HG03108 (cell line): Measurements from ENCODE around the gene ZBTB7A.

ENCODE experiments used
- ATAC-seq: cut with Tn5 transposase; IDR thresholded peaks from one replicate; pipeline ENCODE4 v1.9.1; 2021; ENCODE audit warnings: moderate library complexity; ENCODE audit not compliant: unreplicated experiment

ZBTB7A gene

DNA sequence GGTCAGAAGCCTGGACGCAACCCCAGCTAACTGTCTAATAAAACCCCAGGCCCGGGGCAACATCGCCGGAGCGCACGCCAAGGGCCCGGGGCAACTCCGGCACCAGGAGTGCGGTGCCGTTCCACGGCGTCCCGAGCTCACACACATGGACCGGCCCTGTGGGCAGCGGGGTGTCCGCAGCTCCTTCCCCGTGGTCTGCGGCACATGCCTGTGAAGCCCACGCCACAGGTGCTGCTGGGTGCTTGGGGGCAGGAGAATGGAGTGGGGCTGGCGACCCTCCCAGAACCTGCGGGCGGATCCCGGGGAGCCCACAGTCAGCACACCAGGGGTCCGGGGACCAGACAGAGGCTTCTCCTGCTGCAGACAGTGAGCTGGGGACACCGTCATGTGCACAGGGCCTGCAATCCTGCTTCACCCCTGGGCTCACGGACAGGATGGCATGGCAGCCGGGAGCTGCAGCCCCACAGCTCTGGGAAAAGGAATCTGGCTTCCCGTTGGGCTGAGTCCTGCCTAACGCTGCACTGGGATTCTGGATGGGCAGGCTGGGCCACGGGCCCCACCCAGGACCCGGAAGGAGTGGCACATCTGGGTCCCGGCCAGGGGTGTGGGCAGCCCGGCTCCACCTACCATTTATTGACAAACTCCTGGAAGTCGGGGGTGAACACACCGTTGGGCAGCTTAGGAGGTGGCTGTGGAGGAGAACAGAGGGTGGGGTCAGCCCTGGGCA lies 28.2 kb upstream of the ZBTB7A start:
- no peak for ATAC-seq

DNA sequence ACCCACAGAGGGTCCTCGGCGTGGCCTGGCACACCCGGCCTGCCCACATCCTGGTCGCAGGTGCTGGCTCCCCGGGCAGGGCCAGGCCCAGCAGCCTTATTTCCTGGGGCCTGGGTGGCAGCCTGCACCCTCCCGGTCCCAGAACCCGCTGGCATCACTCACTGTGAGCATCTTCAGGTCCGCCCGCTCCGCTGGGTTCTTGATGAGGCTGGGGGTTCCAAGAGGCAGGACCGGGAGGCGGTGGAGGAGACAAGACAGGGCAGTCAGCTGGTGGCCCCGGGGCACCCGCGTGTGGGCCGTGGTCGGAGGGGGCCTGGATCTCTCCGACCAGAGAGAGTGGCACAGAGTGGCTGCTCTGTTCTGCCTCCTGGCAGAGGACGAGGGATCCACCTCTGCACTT lies 27.6 kb upstream of the ZBTB7A start:
- ATAC-seq, result no peak

DNA sequence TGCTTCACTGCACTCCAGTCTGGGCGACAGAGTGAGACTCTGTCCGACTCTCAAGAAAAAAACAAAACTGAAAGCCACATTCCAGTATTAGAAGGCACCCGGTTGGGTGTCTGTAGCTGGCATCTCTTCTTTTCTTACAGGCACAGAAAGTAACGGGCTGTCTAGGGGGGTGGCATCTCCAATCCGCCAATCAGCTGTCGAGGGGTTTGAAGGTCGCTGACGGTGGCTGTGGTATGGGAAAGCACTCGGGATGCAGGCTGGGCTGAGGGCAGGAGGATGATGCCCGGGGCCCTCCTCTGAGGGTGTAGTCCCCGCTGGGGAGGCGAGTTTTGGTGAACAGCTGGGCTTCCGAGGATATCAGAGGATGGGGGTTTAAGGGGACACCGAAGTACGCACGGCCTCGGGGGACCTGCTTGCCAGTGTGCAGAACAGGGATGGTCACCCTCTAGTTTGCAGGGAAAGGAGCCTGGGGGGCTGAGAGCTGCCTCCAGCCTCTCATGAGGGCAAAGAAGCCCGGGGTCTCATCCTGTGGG lies 27.0 kb upstream of the ZBTB7A start:
- ATAC-seq, result no peak

DNA sequence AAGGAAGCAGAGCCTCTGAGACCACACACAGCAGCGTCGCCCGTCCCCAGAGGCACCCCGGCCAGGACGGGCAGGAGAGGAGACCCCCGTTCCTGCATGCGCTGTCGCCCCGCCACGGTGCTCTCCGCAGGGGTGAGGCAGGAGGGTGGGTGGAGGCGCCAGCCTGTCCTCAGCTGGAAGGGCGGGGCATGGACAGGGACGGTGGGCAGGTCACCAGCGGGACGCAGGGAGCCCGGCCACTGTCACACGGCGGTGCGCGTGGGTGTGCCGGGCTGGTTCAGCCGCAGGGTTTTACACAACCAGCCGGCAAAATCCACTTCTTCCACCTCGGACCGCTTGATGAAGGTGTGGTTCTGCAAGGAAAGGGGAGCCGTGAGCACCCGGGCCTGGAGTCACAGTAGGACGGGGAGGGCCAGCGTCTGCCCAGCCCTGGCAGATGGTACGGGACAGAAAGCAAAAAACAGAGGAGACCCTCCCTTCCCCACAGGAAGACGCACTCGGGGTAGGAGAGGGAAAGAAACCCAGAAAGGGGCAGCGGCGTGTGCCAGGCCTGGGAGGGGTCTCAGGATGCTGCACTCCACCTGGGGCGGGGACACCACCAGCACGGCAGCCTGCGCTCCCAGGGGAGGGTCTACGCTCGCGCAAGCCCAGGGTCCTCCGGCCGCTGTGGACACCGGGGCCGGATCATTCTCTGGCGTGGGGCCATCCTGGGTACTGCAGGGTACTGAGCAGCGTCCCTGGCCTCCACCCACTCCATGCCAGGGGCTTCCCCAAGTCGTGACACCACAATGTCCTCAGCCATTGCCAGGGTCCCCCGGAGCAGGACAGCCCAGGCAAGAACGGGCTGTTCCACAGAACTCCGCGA lies 23.9 kb upstream of the ZBTB7A start:
- no peak for ATAC-seq

DNA sequence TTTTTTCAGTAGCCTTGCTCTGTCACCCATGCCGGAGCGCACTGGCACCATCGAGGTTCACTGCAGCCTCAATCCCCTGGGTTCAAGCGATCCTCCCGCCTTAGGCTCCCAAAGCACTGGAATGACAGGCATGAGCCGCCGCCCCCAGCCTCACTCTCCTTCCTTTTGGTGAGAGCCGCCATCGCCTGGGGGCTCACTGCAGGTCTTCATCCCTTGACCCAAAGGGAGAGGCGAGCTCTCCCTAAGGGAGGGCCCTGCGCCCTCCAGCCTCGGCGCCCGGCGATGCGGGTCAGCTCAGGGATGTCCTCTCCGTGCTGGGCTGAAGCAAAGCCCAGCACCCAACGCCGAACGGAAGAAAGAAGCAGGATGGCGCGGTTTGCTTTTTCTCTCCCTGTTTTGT lies 23.2 kb upstream of the ZBTB7A start:
- ATAC-seq, result no peak

DNA sequence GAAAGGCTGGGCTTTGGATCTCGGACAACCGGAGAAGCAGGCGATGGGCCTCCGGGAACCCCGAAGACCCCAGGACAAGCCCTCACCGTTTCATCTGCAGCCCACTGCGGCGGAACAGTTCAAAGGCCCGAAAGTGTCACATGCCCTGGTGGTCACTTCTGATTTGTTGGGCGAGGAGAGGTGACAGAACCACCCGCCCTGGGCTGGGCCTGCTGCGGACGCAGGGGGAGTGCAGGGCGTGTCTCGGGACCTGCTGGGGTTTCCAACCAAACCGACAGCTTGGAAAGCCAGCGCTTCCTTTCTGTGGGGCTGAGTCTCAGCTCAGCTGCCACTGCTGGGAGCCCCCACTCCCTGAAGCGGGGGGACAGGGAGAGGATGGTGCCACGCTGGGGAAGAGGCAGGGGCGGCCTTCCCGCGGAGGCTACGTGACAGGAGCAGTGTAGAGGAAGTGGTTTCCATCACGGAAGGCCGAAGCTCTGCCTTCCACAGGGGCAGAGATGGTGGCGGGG lies 22.8 kb upstream of the ZBTB7A start:
- ATAC-seq, result no peak

DNA sequence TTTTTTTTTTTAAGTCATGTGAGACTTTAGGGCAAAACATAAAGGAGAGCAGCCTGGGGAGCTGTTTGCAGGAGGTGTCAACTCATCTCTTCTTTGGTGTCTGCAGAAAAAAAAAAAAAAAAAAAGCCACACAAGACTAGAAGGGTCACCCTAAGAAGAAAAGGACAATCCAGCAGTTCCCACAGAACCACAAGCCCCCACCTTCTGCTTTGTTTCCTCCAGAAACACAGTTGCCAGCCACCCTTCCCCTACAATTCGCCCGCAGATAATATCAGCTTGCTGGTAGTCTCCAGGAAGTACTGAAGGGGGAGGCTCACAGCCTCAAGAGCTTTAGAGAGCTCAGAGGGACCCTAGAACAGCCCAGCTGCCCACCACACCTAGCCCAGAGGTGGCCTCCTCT lies 22.3 kb upstream of the ZBTB7A start:
- ATAC-seq, result no peak

DNA sequence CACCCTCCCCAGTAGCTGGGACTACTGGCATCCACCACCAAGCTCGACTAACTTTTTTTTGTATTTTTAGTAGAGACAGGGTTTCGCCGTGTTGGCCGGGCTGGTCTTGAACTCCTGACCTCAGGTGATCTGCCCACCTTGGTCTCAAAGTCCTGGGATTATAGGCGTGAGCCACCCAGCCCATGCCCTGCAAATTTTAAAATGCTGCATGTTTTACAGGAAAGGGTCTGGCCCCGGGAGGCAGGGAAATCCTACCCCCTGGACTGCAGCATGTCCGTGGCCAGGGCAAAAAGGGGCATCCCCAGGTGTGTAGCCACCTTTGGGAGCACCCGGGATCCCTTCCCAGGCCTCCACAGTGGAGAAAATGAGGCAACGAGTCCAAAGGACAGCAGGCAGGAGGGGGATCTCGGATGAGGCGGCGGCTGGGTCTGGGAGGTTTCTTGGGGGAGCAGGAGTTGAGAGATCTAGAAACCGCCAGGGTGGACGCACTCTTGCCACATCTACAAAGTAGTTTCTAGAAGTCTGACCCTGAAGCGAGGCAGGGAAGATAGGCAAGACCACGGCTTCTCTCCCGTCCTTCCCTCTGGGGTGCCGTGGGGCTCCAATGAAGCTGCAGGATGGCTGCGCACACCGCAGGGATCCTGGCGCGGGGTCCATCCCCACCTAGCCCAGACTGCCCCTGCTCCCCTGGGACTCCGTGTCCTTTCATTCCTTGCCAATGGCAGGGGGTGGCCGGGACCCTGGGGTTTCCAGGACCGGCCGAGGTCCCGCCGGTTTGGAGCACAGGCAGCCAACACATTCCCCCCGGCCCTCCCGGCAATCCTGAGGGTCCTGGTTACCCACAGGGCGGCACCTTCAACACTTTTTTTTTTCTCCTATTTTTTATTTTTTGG lies 21.3 kb upstream of the ZBTB7A start:
- ATAC-seq, result no peak

DNA sequence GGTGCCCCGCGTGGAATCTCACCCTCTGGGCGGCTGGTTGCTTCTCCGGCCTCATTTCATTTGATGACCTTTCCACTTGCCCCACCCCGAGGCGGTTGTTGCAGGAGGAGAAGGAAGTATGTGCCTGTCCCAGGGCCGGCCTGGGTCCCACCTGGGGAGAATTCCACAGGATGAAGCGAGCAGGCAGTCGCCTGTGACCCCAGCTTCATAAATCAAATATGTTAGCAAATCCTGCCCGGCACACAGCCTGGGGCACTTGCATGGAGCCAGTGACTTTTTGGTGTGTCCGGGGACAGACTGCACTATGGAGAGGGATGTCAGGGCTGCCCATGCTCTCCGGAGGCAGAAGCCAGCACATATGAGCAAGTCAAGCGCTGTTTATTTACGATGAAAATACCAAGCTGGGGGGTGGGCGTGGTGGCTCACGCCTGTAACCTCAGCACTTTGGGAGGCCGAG lies 19.7 kb upstream of the ZBTB7A start:
- no peak for ATAC-seq

DNA sequence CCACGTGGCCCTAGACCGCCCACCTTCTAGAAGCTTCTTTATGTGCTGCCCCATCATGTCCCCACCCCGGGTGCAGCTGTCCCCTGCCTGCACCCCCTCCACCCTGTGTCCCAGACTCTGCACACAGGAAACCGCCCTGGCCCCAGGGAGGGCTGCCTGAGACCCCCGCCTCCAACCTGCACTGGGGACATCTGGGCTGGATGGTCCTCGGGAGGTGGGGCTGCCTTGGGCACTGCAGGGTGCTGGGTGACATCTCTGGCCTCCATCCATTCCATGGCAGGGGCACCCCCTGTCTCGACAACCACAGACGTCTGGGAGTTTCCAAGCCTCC lies 17.8 kb upstream of the ZBTB7A start:
- no peak for ATAC-seq

DNA sequence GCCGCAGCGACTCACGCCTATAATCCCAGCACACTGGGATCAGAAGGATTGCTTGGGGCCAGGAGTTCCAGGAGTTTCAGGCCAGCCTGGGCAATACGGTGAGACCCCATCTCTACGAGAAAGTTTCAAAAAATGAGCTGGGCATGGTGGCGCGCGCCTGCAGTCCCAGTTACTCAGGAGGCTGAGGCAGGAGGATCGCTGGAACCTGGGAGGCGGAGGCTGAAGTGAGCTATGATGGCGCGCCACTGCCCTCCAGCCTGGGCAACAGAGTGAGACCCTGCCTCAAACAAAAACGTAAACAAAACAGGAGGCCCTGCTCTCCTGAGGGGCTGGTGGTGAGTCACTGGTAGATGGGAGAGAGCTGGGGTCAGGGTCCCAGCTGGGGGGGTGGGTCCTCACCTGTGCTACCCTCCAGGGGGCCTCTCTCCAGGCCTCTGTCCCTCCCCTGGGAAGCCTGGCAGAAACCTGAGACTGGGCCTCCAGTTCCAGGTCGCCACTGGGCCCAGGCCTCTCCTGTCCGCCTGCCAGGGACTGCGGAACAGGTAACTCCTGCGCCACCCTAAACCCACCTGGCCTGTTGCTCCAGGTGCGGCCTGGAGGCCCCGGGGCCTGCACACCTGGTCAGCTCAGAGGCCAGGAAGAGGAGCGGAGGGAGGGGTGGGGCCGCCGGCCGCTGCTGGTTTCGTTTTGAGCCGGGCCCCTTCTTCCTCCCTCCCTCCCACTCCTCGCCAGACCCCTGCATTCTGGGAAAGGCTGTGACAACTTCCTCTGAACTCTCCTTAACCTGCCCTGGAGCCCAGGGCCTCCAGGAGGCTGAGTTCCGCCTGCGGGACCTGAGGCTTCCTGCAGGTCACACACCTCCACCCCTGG lies 17.2 kb upstream of the ZBTB7A start:
- ATAC-seq, result no peak

DNA sequence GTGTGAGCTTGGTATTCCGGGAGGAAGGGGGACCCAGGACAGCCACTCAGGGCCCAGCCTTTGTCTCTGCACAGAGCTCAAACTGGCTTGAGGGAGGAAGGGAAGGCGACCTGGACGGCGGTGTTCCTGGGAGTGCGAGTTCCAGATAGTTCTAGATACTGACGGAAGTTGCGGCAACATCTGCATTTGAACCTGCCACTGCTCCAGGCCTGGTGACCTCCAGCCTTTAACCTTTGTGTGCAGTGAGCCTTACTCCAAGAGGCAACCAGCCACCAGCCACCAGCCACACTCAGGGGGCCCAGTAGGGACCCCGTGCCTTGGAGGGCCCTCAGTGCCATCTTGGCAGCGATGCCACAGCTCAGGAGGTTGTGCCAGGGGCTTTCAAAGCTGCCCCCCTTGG lies 15.5 kb upstream of the ZBTB7A start:
- ATAC-seq, result no peak

DNA sequence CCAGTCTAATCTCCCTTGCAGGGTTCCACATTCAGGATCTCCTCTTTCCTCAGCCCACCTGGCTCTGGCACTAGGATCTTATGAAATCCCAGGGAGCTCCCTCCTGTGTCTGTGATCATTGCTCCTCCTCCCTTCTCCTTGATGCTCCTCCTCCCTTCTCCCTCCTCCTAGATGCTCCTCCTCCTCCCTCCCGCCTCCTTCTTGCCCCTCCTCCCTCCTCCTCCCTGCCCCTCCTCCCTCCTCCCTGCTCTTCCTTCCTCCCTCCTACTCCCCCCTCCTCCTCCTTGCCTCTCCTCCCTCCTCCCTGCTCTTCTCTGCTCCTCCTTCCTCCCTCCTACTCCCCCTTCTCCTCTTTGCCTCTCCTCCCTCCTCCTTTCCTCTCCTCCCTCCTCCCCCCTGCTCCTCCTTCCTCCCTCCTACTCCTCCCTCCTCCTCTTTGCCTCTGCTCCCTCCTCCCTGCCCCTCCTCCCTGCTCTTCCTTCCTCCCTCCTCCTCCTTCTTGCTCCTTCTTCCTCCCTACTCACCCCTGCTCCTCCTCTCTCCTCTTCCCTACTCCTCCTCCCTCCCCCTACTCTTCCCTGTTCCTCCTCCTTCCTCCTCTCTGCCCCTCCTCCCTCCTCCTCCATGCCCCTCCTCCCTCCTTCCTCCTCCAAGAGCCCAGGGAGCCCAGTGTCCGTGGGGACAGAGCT lies 14.9 kb upstream of the ZBTB7A start:
- no peak for ATAC-seq

DNA sequence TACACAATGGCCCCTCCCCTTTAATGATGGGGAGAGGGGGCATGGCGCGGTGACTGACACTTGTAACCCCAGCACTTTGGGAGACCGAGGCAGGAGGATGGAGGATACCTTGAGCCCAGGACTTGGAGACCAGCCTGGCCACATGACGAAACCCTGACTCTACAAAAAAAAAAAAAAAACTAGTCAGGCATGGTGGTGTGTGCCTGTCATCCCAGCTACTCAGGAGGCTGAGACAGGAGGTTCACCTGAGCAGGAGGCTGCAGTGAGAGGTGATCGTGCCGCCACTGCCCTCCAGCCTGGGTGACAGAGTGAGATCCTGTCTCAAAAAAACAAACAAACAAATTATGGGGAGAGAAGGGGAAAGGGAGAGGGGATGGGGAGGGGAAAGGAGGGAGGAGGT lies 13.8 kb upstream of the ZBTB7A start:
- ATAC-seq, result no peak

DNA sequence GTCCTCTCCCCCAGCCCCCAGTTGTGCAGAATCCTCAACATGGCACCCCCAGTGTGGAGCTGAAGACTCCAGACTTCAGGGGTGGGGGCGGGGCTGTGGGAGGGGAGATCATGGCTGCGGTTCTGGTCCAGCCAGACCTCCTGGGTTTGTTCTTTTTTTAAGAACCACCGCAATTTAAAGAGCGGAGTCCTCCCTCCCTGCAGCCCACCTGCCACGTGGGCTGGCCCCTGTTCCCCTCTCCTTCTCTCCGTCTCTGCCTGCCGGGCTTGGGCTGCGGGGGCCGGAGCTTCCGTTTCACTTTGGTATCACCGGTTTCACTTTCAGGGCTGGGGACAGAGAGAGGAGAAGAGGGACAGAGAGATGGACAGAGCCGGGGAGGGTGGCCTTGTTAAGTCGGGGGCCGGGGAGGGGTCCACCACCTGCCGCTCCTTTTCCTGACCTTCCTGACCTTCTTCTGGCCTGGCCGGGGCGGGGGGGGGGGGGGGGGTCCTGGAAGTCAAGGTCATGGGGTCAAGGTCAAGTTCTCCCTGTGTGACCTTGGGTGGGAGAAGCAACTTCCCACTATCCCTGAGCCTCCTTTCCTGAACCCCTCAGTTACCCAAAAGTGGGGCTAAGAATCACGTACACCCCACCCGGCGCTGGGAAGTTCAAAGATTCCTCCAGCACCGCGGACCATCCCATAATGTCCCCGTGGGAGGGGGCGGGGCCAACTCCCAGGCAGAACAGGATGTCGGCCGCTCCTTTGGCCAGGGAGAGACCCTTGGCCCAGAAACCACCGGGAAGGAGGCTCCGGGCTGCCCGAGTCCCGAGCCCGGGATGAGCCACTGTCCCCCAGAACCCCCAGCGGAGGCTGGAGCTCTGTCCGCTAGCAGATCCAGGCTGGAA lies 11.3 kb upstream of the ZBTB7A start:
- no peak for ATAC-seq

DNA sequence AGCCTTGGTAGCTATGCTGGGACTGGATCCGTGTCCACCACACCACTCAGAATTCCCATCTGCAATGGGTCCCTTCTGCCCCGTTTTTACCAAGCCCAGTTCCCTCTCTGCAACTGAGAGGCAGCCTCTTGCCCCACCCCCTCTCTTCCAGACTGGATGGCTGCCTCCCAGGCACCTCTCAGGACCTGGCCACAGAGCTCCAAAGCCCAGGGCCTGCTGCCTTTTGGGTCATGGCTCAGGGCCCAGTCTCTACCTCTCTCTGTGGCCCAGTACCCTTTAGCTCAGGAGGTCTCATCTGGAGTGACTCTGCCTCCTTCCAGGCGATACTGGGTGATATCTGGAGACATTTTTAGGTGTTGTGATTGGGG lies 10.3 kb upstream of the ZBTB7A start:
- ATAC-seq, result no peak

DNA sequence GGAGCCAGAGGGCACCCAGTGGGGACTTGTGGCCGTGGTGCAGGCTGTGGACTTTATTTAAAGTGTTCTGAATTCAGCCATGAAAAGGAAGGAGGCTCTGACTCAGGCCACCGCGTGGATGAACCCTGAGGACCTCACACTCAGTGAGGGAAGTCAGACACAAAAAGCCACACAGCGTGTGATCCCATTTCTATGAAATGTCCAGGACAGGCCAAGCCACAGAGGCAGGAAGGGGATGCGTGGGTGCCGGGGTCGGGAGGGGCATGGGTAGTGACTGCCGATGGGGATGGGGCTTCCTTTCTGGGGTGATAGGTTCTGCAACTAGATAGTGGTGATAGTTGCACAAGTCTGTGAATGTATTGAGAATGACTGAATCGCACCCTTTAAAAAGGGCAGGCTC lies 8.7 kb upstream of the ZBTB7A start:
- ATAC-seq, result no peak

DNA sequence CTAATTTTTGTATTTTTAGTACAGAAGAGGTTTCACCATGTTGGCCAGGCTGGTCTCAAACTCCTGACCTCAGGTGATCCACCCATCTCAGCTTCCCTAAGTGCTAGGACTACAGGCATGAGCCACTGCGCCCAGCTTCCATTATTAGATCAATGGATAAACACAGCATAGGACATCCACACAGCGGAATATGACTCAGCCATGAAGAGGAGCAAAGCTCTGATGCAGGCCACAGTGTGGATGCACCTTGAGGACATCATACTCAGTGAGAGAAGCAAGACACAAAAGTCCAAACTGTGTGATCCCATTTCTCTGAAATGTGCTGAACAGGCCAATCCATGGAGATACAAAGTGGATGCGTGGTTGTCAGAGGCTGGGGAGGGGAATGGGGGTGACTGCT lies 4.9 kb upstream of the ZBTB7A start:
- no peak for ATAC-seq
